WTC11 (cell line): ENCODE measurements around the gene YBEY.

ENCODE experiments used
- ATF3 ChIP-seq: sonication (generic); formaldehyde crosslinking; conservative IDR thresholded peaks from 2 replicates; pipeline ENCODE4 v1.8.1; 2022; ENCODE audit warnings: mild to moderate bottlenecking, missing genetic modification reagents
- CREM ChIP-seq: sonication (generic); formaldehyde crosslinking; IDR thresholded peaks from 2 replicates; pipeline ENCODE4 v1.8.1; 2022; ENCODE audit warnings: mild to moderate bottlenecking, missing genetic modification reagents, moderate library complexity
- CTCF ChIP-seq: fragments of 200-600 bp; IDR thresholded peaks from 2 replicates; pipeline ENCODE4 v1.8.0; 2022; ENCODE audit warnings: antibody characterized with exemption
- ETV6 ChIP-seq: sonication (generic); formaldehyde crosslinking; IDR thresholded peaks from 2 replicates; pipeline ENCODE4 v1.8.1; 2022; ENCODE audit warnings: mild to moderate bottlenecking, missing genetic modification reagents
- FOXJ3 ChIP-seq: sonication (generic); formaldehyde crosslinking; IDR thresholded peaks from 2 replicates; pipeline ENCODE4 v1.9.0; 2021; ENCODE audit warnings: missing genetic modification reagents, mild to moderate bottlenecking, borderline replicate concordance
- IRF1 ChIP-seq: sonication (generic); formaldehyde crosslinking; IDR thresholded peaks from 2 replicates; pipeline ENCODE4 v1.8.0; 2023; ENCODE audit warnings: missing genetic modification reagents
- MYBL2 ChIP-seq: sonication (generic); formaldehyde crosslinking; IDR thresholded peaks from 2 replicates; pipeline ENCODE4 v1.8.1; 2023; ENCODE audit warnings: mild to moderate bottlenecking, moderate library complexity, missing genetic modification reagents
- NFATC4 ChIP-seq: fragments of 250-450 bp; sonication (Bioruptor Pico); IDR thresholded peaks from 2 replicates; pipeline ENCODE4 v1.9.0; 2021; ENCODE audit warnings: mild to moderate bottlenecking
- NR1H2 ChIP-seq: sonication (generic); formaldehyde crosslinking; IDR thresholded peaks from 2 replicates; pipeline ENCODE4 v1.9.0; 2021; ENCODE audit warnings: mild to moderate bottlenecking, moderate library complexity, missing genetic modification reagents
- SP1 ChIP-seq: sonication (generic); formaldehyde crosslinking; conservative IDR thresholded peaks from 2 replicates; pipeline ENCODE4 v1.8.1; 2022; ENCODE audit warnings: missing genetic modification reagents
- STAT6 ChIP-seq: sonication (generic); formaldehyde crosslinking; conservative IDR thresholded peaks from 2 replicates; pipeline ENCODE4 v1.8.1; 2023; ENCODE audit warnings: mild to moderate bottlenecking, low read depth, missing genetic modification reagents, moderate library complexity
- ZNF396 ChIP-seq: fragments of 250-450 bp; sonication (Bioruptor Pico); IDR thresholded peaks from 2 replicates; pipeline ENCODE4 v1.8.0; 2021; ENCODE audit warnings: mild to moderate bottlenecking, moderate library complexity, borderline replicate concordance

GRCh38 chr21:46295996-46296752 lies 10.0 kb downstream of the YBEY start:
- TF ChIP-seq CTCF (no peak), MYBL2 (CRISPR knock-in tag) (no peak), ZNF396 (CRISPR knock-in tag) (no peak), IRF1 (CRISPR knock-in tag) (no peak), STAT6 (CRISPR knock-in tag) (no peak), ATF3 (CRISPR knock-in tag) (no peak), FOXJ3 (CRISPR knock-in tag) (no peak), NR1H2 (CRISPR knock-in tag) (no peak), SP1 (no peak), NFATC4 (CRISPR knock-in tag) (no peak), ETV6 (CRISPR knock-in tag) (no peak), CREM (CRISPR knock-in tag) (no peak)
